Measurements from ENCODE around the gene SLC12A8.
A peak's percentile ranks its signal among the peaks of the same experiment; 100 is the strongest.

SLC12A8 gene

DNA sequence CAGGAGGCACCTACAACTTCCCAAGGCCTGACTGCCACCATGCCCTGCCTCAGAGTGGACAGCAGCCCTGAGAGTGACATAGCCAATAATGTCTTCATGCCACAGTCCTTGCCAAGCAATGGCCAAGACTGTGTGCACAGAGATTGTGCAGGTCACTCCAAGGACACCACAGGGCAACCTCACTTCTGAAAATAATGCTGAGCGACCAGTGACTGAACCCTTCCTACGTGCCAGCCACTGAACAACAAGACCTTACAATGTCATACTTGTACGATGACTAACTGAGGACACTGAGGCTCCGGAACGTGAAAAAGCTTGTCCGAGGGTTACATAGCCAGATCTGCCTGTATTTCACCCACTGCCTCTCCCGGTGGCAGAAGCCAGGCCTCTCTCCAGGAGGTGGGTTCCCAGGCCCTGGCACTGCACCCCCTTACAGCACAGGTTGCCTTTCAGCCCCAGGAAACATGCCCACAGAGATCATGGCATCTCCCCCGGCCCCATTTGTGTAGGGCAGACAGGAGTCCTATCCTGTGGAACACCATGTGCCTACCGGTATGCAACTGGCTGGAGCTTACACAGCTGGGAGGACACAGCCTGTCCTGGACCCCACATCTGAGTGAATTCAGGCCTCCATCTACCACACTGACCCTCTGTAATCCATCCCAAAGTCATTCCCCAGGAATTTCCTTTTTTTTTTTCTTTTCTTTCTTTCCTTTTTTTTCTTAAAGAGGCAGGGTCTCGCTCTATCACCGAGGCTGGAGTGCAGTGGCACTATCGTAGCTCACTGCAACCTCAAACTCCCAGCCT, 72.3 kb downstream of the SLC12A8 start:
- DNase-seq (ENCODE audit: low spot score), result no peak

GRCh38 chr3:125139386-125139785, 73.2 kb downstream of the SLC12A8 start:
- DNase-seq (ENCODE audit: low spot score), result no peak

GRCh38 chr3:125137358-125138033, 75.1 kb downstream of the SLC12A8 start:
- peak; percentile 52 for DNase-seq (ENCODE audit: low spot score)

DNA sequence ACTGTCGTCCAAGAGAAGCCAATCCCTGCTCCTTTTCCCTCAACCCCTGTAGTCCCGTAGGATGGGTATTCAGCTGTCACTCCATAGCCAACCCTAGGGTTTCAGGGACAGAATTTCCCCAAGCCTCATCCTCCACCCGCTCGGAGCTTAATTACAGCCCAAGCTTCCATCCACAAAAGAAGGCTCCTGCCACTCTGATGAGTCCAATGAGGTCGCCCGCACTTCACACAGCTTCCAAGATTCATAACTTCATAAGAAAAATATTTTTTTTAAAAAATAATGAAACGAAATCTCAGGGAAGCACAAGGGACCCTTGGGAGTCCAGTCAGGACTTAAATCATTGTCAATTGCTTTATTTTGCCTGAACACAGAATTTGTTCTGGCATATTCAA, 75.6 kb downstream of the SLC12A8 start:
- DNase-seq (ENCODE audit: low spot score), result no peak

DNA sequence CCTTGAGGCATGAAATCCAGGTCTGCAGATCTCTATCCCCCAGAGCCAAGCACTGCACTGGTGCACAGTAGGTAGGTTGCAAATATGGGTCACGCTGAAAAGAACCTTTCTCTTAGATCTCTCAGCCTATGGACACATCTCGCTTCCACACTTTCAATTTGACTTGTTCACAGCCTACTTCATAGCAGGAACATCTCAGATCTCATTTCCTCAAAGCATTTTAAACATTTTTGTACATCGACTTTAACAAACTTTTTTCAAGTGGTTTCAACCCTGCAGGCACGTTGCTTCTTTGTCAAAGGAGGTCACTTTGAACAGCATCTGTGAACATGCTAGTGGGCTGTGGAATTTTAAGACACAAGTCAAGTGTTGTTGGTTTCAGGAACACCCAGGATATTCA, 76.0 kb downstream of the SLC12A8 start:
- no peak for DNase-seq (ENCODE audit: low spot score)

DNA sequence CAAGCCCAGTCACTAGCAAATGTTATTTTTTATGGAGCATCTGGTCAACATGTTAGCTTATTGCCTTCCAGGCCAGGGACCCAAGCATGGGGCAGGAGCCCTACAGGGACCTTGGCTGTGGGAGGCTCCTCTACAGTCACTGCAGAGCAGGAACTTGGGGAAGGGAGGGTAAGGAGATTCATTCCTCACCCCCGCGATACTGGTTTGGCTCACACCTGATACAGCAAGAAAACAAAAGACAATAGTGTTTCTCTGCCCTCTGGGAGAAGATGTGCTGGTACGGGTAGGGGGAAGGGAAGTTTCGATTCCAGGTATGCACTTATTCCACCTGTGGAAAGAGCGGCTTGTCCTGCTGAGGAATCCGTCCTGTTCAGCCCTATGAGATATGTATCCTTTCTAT, 77.6 kb downstream of the SLC12A8 start:
- no peak for DNase-seq (ENCODE audit: low spot score)

DNA sequence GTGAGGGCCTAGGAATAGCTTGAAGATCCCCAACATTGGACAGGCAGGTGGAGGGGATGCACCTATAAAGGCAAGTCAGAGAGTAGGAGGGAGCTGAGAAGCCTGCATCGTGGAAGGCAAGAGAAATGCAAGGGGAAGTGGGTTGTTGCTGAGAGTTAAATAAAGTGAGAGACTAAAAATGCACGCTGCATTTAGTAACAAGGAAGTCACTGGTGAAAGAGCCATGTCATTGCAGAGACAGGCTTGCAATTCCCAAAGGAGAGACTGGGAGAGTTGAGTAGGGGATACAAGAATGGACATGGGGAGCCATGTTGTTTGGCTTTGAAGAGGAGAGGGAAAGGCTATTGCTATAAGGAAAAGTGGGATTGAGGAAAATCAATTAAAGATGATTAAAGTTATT, 79.7 kb downstream of the SLC12A8 start:
- no peak for DNase-seq (ENCODE audit: low spot score)

GRCh38 chr3:125129512-125129997, 83.0 kb downstream of the SLC12A8 start:
- DNase-seq (ENCODE audit: low spot score), result peak; percentile 80

DNA sequence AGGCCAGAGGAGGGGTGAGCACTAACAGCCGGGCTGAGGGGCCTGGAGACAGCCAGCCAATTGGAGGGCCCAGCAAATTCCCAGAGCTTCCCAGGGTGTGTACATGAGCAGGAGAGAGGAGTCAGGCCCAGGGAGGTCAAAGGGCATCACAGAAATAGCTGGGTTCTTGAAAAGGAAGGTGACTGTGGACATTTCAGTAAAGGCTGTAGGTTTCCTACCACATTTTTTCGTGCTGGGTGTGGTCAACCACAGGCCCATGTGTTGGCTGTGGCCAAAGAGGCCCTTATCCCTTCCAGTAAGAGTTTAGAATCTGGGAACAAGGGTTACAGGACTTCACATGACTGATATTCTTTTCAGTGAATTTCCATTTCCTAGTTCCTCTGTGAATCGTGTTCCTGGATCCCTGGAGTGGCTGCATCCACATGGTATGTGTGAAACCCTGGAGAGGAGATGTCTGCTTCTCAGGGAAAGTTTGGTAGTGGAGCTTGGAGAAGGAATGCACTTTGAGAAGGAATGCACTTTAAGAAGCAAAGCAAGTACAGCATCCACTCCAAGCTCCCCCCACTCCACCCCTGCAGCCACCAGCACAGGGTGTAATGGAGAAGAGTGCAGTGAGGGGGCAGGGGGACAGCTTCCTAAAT, 83.6 kb downstream of the SLC12A8 start:
- DNase-seq (ENCODE audit: low spot score), result peak; percentile 46

- no peak for DNase-seq (ENCODE audit: low spot score)
Observed at GRCh38 chr3:125126323-125126722, 86.2 kb downstream of the SLC12A8 start.

GRCh38 chr3:125125821-125126245, 86.7 kb downstream of the SLC12A8 start:
- DNase-seq (ENCODE audit: low spot score), result no peak

DNA sequence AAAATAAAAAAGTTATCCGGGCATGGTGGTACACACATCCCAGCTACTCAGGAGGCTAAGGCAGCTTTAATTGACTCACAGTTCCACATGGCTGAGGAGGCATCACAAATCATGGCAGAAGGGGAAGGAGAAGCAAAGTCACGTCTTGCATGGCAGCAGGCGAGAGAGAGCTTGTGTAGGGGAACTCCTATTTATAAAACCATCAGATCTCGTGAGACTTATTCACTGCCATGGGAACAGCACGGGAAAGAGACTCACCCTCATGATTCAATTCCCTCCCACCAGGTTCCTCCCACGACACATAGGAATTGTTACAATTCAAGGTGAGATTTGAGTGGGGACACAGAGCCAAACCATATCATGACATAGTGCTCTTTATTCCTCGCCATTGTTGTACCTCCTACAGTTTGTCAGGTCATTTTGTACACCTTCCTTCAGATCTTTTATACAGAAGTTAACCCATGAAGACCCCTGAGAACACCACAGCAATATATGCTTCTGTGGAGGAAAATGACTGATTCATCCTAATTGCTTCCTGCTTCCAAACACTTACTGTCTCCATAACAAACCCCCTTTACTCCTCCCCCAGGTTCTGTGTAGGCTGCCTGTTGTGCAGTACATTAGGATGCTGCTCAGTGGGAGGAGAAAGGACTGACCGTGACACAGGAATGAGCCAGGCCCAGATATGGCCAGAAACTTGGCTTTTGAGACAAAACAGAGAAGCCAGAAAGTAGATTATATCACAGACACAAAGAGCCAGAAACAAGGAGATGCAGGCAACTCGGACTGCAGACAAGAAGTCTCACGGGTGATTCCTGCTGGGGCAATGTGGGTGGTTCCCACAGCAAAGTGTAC, 88.9 kb downstream of the SLC12A8 start:
- peak; percentile 46 for DNase-seq (ENCODE audit: low spot score)

DNA sequence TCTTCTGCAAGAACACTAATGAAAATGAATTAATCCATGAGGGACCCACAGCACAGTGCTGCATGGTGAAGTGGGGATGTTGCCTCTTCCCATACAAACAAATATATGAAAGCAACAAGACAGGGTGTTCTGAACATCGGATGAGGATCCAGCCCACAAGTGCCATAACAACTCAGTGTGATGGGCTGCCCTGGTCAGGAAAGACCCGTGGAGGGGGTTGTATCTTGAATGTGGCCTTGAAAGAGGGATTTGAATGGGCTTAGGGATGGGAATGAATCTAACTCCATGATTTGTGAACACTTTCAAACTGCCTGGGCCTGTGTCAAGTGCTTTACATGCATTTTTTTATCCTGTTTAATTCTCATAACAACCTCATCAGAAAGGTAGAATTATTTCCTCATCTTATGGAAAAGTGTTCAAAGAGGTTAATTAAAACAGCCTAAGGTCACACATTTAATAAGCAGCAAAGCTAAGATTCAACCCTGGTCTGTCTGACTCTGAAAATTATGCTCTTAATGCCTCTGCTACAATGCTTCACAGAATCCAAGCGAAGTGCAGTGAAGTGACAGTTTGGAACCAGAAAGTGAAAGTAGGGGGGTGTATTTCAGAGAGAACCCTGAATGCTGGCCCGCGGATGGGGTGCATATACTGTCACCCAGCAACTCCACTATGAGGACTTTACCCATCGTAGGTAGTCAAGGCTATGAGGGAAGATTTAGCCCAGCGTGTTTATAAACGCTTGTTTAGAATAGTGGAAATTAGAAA, 91.1 kb downstream of the SLC12A8 start:
- DNase-seq (ENCODE audit: low spot score), result no peak

DNA sequence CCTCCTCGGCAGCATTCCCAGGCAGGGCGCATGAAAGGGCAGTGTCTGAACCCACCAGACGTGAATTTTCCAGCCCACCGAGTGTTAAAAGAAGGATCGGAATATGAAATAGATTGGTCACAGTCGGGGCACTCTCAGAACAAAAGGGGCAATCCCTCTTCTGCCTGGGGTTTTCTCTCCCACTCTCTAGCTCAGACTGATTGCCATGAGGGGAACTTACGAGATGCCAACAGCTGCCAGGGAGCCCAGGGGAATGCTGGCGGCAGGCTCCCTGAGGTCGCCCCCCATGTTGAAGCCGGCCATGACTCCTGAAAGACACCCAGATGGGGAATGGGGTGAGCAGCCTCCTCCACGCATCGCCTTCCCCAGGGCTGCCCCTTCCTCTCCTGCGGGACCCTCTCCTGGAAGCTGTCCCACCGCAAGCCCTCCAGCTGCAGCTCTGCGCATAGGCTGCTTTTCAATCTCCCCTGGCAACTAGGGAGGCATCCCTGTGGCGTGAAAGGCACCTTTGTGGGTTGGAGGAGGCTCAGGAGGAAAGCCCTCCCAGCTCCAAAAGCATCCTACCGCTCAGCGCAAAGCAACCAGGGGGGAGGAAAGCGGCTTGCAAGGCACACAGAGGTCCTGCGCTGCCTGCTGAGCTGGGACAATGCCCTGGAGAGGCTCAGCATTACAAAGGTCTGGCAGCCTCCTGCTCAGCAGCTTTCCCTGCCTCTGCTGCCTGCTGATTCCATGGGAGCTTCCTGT, 92.0 kb downstream of the SLC12A8 start:
- DNase-seq (ENCODE audit: low spot score), result no peak

DNA sequence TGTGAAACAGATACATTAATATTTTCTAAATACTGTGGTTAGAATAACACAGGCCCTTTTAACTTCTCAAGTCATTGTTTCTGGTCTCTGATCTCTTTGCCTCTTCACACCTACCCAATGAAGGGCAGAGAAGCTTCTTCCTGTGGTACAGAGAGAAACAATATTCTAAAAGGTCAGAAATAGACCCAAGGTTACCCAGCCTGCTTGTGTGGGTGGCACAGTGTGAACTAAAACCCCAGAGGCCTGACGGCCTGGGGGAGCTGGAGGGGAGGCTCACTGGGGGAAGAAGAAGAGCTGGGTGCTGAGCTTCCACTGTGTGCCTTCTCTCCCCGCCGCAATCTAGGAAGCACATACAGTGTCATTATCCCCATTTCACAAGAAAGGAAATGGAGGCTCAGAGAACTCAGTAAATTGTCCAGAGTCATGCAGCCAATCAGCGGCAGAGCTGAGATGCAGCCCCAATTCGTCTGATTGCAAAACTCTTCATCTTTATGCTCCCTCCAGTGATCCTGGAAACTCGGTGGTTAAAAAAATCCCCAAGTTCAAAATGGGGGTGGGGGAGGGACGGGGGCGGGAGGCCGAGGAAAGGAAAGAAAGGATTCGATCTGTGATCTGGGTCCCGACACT, 92.7 kb downstream of the SLC12A8 start:
- no peak for DNase-seq (ENCODE audit: low spot score)

DNA sequence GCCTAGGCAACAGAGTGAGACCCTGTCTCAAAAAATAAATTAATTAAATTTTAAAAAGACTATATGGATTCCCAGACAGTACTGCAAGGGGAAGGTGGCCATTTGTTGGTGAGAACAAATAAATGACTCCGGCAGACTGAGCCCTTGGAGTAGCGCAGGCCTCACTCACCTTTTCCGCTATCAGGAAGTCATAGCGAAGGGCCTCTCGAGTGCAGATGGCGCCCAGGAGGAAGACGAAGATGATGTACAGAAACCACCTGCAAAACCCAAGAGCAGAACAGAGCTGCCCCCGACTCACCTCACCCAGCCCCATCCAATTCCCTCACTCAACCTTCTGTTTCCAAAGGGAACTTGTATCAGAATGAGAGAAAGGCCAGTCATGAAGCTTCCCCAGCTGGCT, 93.9 kb downstream of the SLC12A8 start:
- DNase-seq (ENCODE audit: low spot score), result no peak

- DNase-seq (ENCODE audit: low spot score), result no peak
Observed at GRCh38 chr3:125117631-125118191, 94.8 kb downstream of the SLC12A8 start.

- peak; percentile 83 for DNase-seq (ENCODE audit: low spot score)
Observed at GRCh38 chr3:125116311-125117080, 96.1 kb downstream of the SLC12A8 start.

GRCh38 chr3:125115640-125116039, 96.9 kb downstream of the SLC12A8 start:
- DNase-seq (ENCODE audit: low spot score), result no peak
